Epithelial cell of prostate (primary cell): ENCODE measurements around the gene HOGA1.
"Not testable (repeated sequence)": the region's sequence is repeated elsewhere in the genome, so short reads cannot be mapped to it uniquely, and the experiment has no call there.

Source experiments
- DNase-seq: peaks from one replicate; pipeline ENCODE4 v3.0.0-alpha.2; 2011; ENCODE audit warnings: low read depth, low spot score
- H3K27ac ChIP-seq: fragments of 450-650 bp; 2 replicates; pipeline ENCODE4 v1.5.1; 2017; ENCODE audit warnings: mild to moderate bottlenecking

Gene HOGA1

DNA sequence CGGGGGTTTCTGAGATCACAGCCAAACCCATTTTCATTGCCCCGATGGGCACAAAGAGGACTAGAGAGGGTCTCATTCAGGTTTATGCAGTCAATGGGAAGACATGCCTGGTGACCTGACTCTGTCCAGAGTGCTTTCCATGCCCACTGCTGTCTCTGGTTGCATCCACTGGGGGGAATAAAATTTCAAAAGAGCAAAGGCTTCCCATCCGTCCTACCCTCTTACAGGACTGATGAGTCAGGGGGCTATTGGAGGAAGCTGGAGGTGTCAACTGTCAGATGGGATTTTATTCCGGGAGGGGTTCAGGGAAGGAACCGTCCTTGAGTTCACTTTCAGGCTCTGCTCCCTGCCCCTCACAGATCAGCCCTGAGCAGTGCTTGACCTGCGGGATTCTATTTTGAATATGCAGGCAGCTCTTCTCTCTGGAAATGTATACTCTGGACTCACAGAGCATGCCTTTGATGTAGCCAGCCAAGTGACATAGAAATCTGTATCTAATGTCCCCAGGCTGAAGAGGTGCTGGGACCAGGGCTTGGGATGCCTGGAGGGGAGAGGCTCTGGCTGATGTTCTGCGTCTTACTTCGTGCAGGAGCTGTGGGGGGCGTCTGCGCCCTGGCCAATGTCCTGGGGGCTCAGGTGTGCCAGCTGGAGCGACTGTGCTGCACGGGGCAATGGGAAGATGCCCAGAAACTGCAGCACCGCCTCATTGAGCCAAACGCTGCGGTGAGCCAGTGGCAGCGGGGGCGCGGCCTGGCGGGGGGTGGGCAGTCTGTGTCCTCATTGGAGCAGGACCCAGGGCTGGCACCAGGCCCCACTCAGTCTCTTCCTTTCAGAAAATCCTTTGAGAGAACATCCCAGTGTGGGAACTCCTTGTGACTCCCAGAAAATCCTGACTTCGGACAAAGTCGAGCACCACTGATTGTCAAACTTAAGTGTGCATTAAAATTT lies 17.4 kb downstream of the HOGA1 start:
- H3K27ac ChIP-seq, result no peak overlapping the region
- no peak for DNase-seq

DNA sequence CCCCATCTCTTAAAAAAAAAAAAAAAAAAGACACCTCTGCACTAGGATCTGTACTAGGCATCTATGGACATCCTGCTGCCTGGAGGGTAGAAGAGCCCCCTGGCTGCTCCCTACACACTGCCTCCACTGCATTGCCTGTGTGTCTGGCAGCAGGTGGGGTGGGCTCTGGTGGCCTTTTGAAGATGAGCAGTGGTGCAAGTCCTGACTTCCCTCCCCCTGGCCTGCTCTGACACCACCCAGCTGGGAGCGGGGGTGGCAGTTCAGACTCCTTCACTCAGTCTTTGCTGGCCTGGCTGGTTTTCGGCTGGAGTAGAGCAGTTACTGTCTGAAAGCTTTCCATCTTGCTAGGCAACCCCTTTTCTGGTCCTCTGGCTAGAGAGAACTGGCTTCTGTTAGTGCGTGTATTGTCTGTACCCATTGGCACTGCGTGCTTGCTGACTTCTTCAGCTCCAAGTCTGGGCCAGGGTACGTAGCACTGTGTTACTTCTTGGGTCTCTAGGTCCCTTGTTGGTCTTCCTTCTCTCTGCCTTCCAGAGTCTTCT lies 23.0 kb downstream of the HOGA1 start:
- no peak for DNase-seq

DNA sequence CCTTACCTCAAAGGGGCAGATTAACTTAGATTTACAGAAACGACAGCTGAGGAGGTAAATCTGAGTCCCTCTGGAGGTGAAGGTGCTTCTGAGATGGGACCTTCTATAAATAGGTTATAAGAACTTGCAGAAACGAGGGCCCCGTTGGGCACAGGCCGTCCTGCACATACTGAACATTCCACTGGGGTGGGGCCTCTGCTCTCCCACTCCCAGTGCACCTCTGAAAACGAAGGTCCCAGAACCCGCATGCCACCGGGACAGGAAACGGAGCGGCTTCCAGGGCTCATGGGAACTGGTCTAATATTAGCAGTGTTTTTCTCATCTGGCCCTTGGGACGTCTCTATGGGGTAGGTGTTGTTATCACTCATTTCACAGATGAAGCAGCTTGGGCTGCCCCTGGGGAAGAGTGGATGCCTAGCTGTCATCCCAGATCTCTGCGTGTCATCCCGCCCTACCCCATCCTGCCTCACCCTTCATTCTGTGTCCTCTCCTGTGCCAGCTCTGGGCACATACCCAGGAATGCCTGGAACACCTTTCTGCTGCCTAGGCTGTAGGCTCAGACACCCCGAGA lies 24.9 kb downstream of the HOGA1 start:
- no peak overlapping the region for H3K27ac ChIP-seq
- no peak for DNase-seq

More for the DNA sequence above, 23.0 kb downstream of the HOGA1 start:
- no peak overlapping the region for H3K27ac ChIP-seq

DNA sequence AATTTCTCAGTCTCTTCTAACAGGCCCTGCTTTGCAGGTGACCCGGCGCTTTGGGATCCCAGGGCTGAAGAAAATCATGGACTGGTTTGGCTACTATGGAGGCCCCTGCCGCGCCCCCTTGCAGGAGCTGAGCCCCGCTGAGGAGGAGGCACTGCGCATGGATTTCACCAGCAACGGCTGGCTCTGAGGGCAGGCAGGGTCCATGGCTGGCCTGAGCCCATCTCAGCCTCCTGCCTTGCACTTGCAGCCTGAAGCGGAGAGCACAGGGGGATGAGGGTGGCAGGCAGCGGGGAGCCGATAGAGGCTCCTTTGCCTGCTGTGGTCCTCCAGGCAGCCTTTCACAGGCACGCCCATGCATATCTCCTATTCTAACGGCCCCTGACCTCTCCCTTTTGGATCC lies 27.3 kb downstream of the HOGA1 start:
- DNase-seq, result no peak
- no peak overlapping the region for H3K27ac ChIP-seq

DNA sequence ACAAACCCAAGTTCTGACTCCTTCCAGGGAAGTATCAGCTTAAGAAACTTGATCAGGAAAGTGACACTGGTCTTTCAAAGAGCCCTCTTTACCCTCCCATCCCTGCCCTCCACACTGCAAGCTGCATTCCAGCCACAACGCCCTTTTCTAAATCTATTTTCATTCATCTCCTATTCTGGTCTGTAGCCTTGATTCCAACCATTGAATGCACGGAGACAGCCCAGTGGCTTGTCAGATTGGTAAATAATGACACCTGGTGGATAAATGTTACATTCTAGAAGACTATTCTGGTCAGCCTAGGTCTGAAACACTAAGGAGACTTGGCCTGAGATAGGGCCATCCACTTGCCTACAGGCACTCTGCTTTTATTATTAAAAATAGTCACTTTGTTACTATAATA lies 28.2 kb downstream of the HOGA1 start:
- no peak for DNase-seq
- no peak overlapping the region for H3K27ac ChIP-seq

DNA sequence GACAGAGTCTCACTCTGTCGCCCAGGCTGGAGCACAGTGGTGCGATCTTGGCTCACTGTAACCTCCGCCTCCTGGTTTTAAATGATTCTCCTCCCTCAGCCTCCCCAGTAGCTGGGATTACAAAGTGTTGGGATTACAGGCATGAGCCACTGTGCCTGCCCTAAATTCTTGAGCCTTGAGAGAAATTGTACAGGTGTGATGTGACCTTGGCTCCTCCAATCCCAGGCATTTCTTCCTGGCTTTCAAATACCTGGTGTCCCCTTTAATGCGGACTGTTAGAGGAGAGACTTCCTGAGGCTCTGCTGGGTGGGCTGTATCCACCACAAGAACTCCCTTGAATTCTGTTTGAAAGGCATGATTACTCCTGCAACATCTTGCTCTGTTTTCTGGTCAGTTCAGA lies 34.1 kb downstream of the HOGA1 start:
- no peak overlapping the region for H3K27ac ChIP-seq
- DNase-seq, result no peak

DNA sequence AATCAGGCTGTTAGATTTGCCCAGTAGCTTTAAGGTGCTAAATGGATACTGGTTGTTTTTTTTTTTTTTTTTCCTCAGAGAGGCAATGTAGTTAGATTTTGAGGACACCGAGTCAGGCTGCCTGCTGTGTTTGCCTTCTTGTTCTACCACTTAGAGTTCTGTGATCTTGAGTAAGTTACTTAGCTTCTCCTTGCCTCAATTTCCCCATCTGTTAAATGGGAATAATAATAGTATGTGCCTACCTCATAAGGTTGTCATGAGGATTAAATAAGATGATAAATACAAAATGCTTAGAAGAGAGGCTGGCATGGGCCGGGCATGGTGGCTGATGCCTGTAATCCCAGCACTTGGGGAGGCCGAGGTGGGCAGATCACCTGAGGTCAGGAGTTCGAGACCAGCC lies 34.5 kb downstream of the HOGA1 start:
- no peak for DNase-seq
- no peak overlapping the region for H3K27ac ChIP-seq

DNA sequence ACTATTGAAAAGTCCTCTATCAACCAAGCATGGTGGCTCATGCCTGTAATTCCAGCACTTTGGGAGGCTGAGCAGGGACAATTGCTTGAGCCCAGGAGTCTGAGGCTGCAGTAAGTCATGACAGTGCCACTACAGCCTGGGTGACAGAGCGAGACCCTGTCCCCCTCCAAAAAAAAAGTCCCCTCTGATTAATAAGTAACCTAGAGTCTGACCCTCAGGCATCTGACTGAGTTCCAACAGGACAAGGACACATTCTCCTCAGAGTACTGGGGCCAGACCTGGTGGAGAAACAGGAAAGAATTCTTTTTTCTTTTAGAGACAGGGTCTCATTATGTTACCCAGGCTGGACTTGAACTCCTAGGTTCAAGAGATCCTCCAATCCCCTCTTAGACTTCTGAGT lies 39.1 kb downstream of the HOGA1 start:
- H3K27ac ChIP-seq, result no peak overlapping the region
- no peak for DNase-seq

DNA sequence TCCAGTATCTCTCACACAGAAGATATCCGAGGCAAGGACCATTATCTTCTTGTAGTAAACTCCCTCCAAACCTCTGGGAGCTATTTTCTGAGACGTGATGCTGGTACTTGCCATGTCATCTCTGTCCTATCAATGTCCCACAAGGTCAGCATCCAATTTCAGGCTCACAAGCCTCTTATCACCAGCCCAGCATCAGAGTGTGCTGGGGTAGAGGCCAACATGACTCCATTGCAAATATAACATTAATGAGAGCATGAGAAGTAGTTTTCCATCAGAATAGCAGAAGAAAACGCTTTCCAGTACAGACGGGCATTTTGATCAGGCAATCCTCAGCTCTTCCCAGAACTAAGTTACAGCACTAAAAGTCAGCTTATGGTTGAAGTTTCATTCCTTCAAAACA lies 43.5 kb downstream of the HOGA1 start:
- no peak overlapping the region for H3K27ac ChIP-seq
- no peak for DNase-seq

DNA sequence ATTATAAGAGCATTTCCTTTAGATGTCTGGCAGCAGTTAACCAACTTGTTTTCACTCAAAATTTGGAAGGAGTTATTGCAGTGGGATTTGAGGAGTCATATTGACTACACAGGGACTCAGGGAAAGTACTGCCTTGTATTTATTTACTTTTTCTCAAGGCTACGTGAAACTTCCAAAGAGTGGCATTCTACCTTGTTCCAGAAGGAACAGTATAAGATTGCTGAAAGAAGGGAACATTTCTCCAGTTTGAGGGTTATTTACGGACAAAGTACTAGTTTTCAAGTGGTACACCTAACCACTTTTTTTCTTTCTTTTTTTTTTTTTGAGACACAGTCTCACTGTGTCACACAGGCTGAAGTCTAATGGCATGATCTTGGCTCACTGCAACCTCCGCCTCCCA lies 44.0 kb downstream of the HOGA1 start:
- H3K27ac ChIP-seq, result no peak overlapping the region
- DNase-seq, result no peak

DNA sequence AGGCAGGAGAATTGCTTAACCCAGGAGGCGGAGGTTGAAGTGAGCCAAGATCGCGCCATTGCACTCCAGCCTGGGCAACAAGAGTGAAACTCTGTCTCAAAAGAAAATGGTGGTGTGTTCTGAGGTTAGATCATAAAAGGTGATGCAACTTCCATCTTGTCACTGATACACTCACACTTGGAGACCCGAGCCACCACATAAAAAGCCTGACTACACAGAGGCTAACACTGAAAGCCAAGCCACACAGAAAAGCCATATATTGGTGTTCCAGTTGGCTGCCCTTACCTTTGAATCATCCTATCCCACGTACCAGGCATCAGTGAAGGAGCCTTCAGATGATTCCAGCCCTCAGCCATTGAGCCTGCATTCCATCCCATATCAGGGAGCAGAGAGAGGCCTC lies 45.1 kb downstream of the HOGA1 start:
- H3K27ac ChIP-seq, result no peak overlapping the region
- no peak for DNase-seq

DNA sequence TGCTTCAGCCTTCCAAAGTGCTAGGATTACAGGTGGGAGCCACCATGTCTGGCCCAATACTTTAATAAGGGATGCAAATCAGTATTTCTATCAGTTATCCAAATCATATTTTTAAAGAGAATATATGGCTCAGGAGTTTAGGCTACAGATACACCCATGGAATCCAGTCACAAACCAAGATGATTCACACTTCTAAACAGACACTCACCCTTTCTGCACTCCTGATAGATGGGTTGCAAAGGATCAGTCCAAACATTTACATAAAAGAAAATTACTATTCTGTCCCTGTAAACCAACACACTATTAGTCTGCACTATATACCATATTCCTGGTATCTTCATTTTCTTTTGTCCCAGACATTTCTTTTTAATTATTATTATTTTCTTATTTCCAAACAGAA lies 46.9 kb downstream of the HOGA1 start:
- H3K27ac ChIP-seq, result no peak overlapping the region
- DNase-seq, result no peak

DNA sequence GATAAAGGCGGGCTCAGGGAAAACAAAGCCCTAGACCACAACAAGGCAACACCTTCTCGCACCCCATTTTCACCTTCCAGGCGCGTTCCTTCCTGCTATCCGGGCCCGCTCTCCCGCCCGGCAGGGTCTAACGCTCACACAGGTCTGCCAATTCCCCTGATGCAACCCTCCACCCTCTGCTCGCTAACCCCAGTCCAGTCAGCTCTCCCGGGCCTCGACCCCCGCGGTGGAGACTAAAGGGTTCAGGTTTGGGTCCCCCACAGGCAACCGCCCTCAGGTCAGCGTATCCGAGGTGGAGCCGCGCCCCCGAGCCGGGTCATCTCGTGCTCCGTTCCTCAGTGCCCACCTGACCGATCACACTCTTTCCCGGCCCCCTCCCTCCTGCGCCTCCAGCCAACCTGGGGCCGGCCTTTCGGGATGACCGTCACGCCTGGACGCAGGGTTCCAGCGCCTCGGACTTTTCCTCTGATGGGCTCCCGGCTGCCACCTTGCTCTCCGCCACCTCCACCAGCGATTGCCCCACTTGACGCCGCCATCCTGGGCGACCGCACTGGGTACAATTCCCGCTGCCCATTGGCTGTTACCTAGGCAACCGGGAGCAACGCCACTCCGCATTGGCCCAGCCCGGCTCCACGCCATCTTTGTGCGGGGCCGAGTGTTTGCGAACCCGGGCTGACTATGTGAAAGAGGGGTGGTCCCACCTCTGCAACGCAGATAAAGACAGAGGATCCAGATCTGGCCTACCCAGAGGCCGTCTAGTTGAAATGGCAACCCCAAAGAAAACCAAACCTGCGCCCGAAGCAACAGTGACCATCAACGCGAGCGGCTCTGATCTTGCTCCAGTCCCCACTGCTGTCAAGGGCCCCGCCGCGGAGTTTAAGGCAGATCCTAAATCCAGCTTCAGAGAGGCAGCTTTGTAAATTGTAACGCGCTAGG lies 49.0 kb downstream of the HOGA1 start, which contains the start of gene MORN4:
TSS of gene MORN4 (minus strand) at position 552 of the 936 bp plus-strand sequence. CDS start 13,847 bp downstream, outside the sequence.
- peak within 1 kb of the TSS; percentile 24 for H3K27ac ChIP-seq
- peak; percentile 43 for DNase-seq

DNA sequence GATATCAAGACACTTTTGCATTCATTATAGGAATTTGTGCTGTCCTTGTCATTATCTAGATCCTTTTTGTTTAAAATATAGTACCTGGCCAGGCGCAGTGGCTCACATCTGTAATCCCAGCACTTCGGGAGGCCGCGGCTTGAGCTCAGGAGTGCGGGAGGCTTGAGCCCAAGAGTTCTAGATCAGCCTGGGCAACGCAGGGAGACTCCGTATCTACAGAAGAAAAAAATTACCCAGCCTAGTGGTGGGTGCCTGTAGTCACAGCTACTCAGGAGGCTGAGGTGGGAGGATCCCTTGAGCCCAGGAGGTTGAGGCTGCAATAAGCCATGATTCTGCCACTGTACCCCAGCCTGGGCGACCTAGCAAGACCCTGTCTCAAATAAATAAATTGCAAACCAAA lies 49.7 kb downstream of the HOGA1 start:
- peak overlapping the region; percentile 24 for H3K27ac ChIP-seq
- DNase-seq, result no peak

DNA sequence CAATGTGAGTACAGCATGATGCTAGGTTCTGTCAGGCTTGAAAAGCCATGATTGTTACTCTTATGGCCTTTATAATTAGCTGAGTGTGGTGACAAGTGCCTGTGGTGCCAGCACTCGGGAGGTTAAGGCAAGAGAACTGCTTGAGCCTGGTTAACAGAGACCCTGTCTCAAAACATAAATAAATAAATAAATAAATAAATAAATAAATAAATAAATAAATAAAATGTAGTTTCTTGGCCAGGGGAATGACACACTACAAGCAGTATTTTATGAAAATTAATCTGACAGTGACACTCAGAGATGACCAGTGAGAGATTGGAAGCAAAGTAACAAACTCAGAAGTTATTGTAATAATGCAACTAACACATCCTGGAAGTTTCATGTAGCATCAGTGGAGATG lies 51.4 kb downstream of the HOGA1 start:
- DNase-seq, result no peak
- H3K27ac ChIP-seq, result no peak overlapping the region

DNA sequence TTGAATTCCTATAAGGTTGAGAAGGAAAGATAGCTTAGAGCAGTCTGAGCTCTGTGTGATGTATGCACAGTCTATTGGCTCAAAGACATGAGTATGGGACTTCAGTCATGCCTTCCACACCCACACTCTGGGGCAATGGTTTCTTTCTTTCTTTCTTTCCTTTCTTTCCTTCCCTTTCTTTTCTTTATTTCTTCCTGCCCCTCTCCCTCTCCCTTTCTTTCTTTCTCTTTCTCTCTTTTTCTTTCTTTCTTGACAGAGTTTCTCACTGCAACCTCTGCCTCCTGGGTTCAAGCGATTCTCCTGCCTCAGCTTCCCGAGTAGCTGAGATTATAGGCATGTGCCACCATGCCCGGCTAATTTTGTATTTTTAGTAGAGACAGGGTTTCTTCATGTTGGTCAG lies 54.9 kb downstream of the HOGA1 start:
- not testable (repeated sequence) for DNase-seq, H3K27ac ChIP-seq

DNA sequence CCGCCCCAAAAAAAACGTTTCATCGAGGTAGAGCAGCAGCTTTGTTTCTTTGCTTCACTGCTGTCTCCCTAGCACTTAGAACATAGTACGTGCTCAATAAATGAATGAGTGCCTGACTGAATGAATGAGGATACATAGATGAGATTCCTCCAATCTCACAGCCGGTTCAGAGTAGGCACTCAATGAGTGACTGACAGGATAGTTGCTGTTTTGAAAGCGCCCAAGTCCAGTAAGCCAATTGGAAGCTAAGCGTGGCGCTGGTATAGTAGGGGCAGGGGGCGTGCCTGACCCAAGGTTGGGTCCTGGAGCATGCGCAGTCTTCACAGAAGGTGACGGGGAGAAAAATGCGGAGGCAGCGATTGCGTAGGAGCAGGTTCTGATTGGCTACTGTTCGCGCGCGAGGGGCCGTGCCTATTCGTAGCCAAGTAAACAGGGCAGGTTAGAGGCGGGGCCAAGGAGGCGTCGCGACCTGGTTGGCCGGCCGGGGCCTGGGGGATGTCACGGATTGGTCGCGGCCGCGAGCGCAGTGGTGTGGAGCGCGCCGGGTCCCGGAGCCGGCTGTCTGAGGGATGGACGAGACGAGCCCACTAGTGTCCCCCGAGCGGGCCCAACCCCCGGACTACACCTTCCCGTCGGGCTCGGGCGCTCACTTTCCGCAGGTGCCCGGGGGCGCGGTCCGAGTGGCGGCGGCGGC lies 56.1 kb downstream of the HOGA1 start, which contains the start of gene PI4K2A:
TSS of gene PI4K2A (plus strand) at position 498 of the 694 bp plus-strand sequence. CDS start at position 570, 72 bp downstream.
- peak within 1 kb of the TSS; percentile 74 for H3K27ac ChIP-seq
- peak; percentile 95 for DNase-seq

DNA sequence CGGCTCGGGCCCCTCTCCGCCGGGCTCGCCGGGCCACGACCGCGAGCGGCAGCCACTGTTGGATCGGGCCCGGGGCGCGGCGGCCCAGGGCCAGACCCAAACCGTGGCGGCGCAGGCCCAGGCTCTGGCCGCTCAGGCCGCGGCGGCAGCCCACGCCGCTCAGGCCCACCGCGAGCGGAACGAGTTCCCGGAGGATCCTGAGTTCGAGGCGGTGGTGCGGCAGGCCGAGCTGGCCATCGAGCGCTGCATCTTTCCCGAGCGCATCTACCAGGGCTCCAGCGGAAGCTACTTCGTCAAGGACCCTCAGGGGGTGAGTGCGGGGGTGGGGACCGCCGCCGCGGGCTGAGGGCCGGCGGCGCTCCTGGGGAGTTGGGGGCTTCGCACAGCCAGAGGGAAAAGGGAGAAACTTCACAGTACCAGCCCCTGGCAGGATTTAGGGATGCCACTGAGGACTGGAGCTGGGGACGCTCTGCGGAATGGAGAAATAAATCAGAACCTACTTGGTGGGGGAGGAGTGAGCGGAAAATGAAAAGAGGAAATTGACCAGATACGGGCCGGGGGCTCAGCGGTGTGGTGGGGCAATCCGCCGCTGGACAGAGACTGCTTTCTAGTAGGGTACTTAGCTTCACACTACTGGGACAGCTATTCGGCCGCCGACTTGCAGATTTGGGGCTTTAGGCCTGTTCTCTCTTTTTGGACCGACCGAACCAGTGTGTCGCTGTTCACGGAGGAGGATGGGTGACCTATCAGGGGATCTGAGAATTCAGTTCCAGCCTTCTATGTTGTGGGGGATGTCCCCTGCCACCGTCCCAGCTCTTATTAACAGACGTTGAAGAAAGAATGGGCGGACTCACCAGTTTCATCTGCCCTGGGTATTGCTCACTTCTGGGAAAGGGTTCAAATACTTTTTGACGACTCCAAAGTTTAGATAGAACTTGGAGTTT lies 57.0 kb downstream of the HOGA1 start:
- DNase-seq, result no peak
- peak overlapping the region; percentile 74 for H3K27ac ChIP-seq
